Raji (cell line): ENCODE measurements around the gene KCNH1.

Source experiments
- POLR2A ChIP-seq: IDR thresholded peaks from 2 replicates; pipeline ENCODE4 v1.6.1; 2011; ENCODE audit warnings: low read depth, low read length, control low read depth; ENCODE audit not compliant: insufficient read depth

Gene KCNH1

DNA sequence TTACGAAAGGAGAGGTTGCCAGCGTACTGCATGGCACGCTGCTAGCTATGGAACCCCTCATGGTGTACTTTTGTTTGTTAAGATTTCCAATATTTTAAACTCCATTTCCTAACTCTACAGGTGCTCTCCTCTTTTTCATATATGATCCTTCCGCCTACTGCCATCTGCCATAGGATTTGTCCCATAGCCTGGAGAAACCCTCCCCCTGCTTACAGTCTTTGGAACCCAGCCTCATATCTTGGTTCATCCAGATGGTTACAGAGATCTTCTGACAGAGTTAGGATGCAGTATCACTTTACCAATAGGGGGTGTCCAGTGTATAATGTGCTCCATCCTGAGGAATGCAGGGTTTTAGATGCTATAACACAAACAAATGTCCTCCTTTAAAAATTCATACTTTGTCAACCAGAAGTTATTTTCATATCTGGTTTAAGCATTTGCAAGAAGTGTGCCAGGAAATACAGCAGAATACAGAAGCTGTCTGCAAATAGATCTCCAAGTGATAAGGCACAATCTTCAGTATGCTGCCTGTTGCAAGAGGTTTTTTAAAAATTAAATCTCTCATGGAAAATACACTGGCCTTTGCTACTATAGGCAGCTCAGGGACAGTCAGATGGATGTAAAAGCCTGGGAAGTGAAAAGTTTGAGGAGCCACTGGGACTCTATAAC lies 377.8 kb downstream of the KCNH1 start:
- no peak for TF ChIP-seq POLR2A

DNA sequence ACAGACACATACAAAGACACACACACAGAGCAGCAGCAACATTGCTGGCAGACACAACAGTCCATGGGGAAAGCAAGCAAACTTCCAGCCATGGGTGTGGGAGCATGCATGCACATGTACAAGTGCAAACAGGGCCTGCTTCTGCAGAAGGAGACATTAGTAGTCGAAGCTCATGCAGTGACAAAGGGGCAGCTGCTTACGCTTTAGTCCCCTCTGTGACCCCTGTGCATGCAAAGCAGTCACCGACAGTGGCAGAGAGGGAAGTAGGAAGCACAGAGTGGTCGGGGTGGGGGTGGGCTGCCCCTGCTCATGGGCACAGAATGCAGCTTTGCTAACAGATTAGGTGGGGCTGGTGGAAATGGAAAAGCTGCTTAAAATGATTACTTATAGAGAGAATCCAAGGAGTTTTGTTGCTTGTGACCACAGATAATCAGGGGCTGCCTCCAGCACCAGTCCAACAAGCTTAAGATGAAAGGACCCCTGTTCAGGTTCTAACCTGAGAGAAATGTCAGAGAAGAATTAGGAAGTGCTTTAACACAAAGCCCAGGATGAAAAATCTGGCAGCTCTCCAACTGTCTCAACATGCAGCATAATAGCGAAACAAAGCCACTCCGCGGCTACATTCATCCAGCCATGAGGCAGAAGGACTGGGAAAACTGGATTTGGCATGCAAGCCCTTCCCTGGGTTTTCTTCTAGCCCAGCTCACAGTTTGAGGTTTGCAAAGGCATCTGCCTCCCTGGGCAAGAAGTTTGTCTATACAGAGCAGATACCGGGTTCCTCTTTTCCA lies 378.9 kb downstream of the KCNH1 start:
- TF ChIP-seq POLR2A, result no peak

DNA sequence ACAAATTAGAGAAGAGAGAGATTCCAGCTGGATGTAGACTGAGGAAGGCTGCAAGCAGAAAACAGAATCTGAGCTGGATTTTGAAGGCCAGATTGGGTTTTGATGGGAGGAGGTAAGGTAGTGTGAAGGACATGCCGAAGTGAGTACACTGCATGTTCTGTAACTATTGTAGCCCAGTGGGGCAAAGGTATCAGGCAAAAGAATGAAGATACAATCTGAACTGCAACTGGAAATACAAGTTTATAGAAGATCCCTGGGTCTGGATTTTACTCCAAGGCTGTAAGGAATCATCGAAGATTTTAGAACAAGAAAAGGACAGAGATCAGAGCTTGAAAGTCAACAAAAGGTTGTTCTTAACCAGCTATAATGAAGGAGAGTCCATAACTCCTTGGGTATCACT lies 382.0 kb downstream of the KCNH1 start:
- no peak for TF ChIP-seq POLR2A

DNA sequence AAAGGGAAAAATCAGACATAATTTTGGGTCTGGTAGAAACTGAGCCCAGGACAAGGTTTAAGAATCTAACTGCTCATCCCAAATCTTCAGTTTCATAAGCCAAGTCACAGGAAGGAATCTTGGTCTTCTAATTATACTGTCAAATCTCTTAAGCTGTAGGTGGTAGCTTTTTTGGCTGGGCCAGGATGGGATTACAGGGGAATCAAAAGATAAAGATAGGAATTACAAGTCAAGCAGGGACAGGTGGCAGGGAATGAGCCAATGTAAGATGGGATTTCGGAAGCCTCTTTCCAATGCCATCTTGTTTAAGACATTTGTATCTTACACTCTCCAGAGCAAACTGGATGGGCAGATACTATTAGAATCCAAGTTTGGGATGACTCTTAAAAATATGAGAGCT lies 383.5 kb downstream of the KCNH1 start:
- TF ChIP-seq POLR2A, result no peak

DNA sequence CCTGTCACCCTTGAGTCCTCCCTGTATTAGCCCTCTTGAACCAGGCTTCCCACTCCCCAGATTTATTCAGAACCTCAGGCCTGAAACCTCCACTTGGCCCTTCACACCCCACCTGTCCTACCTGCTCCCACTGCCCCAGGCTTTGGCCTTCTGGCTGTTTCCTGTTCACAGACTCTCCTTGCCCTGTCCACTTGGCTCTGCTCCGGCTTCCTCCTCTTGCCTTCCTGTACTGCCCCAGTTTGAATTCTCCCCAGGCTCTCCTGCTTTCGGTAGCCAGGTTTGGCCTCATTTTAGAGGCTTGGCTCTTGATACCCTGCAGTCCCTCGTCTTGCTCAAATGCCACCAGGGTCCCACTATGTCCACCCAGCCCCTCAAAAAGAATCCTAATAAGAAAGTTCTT lies 385.2 kb downstream of the KCNH1 start:
- TF ChIP-seq POLR2A, result no peak

DNA sequence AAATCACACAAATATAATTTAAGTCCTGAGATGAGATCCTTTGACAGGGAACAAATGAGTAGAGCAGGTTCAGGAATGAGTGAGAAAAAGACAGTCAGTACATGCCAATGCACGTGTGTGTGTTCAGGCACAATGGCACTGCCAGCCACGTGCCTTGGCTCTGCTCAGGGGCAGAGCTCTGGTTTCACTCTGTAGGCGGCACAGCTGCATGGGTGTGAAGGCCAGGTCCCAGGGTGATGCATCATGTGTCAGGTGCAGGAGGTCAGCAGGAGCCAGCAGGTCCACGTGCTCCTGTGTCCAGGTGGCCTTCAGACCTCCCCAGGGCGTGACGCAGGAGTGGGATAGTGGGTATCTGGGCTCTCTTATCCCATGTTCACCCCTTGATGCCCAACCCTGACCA lies 386.1 kb downstream of the KCNH1 start:
- TF ChIP-seq POLR2A, result no peak

DNA sequence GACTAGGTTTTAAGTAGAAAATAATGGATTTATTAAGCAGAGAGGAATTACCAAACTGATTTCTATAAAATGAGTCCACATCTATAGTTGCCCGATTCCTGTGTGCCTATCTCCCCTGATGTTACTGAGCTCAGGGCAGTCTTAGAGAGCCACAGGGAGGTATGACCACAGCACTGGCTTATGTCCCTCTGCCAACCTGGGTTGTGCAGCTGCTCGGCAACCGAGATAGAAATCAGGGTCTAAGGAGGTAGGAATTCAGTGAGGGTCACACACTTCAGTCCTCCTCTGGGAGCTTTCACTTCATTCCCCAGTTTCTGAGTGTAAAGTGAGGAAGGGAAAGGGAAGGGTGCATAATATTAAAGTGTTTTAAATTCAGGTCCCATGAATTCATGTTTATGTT lies 386.8 kb downstream of the KCNH1 start:
- TF ChIP-seq POLR2A, result no peak

DNA sequence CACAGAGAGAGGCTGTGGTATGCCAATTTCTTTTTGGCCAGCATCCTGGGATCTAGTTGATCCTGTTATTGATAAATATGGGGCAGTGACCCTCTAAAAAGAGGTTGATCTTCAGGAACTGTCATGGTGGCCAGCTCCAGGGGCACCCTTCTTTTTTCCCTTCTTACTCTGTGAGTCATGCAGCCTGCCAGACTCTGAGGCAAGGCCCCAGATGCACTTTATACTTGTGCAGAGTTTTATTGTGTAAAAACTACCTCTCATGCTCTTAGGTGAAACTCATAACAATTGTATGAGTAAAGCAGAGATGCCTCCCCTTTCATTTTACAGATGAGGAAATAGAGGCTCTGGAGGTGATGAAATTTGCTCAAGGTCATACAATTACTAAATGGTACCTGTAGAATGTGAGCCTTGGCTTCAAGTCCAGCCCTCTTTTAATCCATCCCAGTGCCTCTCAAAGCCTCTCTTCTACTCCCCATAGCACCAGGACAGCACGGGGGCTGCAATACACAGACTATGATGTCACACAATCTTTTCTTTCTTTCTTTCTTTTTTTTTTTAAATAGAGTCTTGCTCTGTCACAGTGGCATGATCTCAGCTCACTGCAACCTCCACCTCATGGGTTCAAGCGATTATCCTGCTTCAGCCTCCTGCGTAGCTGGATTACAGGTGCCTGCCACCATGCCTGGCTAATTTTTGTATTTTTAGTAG lies 387.8 kb downstream of the KCNH1 start:
- TF ChIP-seq POLR2A, result no peak

DNA sequence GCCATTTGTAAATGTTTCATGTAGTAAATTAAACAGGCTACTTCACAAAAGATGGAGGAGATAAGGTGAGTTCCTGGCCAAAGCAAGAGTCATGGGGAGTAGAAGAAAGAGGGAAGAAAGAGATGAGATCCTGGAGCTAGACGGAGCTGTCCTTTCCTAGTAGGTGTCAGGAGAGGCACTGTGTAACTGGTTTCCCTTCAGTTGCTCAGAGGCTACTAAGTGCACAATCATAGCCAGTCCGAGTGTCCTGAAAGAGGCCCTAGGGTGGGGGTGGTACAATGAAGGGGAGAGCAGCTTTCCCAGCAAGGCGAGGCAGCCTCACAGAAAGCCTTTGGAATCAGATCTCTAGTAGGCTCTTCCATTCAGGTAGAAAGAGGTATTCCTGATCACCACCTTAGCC lies 390.9 kb downstream of the KCNH1 start:
- no peak for TF ChIP-seq POLR2A

DNA sequence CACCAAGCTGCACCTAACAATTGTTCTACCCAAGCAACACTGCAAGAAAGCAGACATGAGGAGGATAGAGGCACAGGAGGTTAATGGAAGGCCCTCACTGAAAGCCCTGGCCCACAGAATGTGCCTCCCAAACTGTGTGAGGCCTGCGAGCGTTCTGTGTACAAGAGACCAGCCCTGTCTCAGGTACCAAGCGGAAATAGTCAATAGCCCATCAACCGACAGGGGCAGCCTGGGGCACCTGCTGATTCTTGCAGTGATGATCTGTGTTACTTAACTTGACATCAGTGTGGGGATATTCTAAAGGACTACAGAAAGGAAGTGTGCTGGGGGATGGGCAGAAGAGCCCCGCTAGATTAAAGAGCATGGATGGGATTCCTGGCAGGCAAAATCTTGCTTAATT lies 392.4 kb downstream of the KCNH1 start:
- no peak for TF ChIP-seq POLR2A

DNA sequence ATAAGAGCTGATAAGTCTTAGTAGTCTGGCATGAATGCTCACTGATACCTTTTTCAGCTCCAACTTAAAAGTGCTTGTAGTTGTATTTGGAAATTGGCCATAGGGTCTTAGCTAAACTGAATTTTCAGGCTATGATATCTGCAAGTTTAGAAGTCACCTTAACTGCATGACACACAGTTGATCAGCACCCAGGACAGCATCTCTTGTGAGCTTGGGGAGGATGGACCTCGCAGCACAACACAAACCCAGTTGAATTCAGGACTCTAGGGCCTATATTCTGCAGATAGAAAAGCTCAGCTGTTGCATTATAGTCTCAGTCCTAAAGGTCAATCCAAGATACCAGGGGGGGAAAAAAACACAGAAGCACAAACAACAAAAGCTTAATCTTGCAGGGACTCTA lies 394.3 kb downstream of the KCNH1 start:
- TF ChIP-seq POLR2A, result no peak

DNA sequence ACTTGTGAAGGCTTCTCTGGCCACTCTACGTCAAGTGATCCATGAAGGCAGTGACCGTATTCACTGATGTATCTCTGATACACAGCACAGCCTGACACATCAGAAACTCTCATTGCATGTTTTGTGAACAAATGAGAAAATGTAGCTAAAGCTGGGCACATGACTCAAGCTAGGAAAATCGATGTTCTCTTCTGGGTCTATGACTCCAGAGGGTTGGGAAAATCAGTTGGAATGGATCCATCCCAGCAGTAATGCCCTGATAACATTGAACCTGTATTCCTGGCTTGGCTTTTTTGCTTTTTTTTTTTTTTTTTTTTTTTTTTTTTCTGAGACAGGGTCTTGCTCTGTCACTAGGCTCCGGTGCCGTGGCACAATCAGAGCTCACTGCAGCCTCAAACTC lies 395.7 kb downstream of the KCNH1 start:
- no peak for TF ChIP-seq POLR2A

DNA sequence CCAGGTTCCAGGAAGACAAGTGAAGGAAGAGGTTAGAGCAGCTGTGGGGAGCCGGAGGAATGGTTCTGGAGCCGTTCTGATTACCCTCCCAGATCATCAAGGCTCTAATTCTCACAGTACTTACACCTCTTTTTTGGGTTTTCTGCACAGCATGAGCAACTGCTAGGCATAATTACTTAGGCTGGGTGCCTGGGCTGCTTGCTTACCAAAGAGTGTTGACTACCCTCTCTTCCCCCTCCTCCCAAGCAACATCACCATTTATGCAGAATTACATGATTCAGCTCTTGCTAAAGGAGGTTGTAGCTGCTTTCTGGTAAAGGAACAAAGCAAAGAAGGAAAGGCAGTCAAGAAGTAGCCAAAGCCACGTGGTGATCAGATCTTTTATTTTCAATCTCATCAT lies 397.2 kb downstream of the KCNH1 start:
- TF ChIP-seq POLR2A, result no peak

DNA sequence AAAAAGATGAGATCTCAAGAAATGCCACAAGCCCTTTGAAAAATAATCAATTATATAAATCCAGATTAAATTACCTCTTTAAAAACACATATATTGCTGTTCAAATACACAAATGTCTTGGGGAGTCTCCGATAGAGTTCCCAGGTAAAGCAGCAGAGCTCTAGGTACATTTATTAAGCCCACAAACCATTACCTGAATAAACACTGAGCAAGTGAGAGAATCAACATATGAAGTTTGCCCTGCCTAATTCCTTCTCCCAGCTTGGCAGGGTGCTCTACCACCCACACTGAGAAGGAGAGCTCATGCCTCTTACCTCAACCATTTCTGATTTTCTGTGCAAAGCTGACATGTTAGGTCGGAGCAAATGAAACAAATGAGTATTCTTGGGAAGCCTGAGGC lies 402.4 kb downstream of the KCNH1 start:
- no peak for TF ChIP-seq POLR2A

DNA sequence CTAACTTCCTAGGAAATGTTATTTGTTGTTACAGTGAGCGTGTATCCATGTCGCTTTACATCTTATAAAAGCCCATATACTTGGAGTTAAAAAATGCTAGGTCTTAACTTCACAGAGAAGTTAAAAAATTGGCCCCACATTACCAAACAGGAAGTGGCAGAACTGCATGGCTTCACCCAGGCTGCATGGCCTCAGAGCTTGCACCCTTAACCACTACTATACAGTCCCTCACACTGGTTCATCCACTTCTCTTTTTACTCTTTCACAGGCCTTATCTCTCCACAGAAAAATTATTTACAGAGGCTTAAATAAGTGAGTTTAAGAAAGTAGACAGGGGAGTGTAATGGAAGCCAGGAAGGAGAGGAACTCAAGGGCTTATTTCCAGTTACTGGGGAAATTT lies 402.8 kb downstream of the KCNH1 start:
- TF ChIP-seq POLR2A, result no peak

DNA sequence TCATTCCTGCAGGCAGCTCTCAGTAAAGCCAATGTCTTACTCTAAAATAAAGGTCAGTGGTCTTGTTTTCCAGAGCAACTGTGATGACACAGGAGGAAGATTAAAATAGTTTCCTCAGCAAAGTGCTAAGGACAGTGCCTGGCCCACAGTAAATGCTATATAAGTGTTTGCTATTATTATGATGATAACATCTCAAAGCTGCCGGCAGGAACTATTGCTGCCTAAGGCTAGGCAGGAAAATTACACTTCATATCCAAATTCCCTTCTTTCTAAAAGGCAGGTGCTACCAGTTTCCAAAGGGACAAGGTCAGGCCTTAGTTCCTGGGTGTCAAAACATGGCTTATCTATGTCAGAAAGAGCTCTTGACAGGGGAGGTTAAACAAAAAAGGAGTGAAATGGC lies 403.9 kb downstream of the KCNH1 start:
- TF ChIP-seq POLR2A, result no peak
